ENCODE results near the gene C19orf53. TPM values are rescaled to one million over a fixed set of nuclear protein-coding genes. Genes with fewer than 3 reads are reported as not detected.

C19orf53 gene
- total and polyA plus RNA-seq, 2 experiments from 2014 or later = 104 to 401 TPM

- Mint-ChIP-seq H3K36me3 (ENCODE audit: low read depth) (peaks cover 40% of the 10 kb centered on the region), H3K4me3 (no peak overlapping the region), H3K9me3 (no peaks in the 10 kb centered on the region; the same call in 2 of the 3 replicates), H3K27ac (no peak overlapping the region), H3K27me3 (ENCODE audit: insufficient read depth, low read depth, poor library complexity) (peaks cover 14% of the 10 kb centered on the region), H3K4me1 (peaks cover 6% of the 10 kb centered on the region)
- H4K20me1 ChIP-seq (replicated peaks; ENCODE audit: insufficient read depth) = no peaks in the 10 kb centered on the region
- no peak overlapping the region for H3K4me2 ChIP-seq
- H3F3A ChIP-seq (replicated peaks; ENCODE audit: low read depth) = no peaks in the 10 kb centered on the region; the same call in 1 of the 2 replicates
- TF ChIP-seq CTCF (conservative IDR thresholded peaks at IDR 0.05; ENCODE audit: low read depth in 2 of 2) (peak in 1 of 2 experiments; percentile 16; a peak in 1 of 4 replicates), JUNB (IDR thresholded peaks at IDR 0.05; ENCODE audit: unreplicated experiment) (no peak)
- H2AFZ ChIP-seq = no peak overlapping the region
- H3K27me3 ChIP-seq (ENCODE audit: insufficient read depth) = no peaks in the 10 kb centered on the region
- peaks cover 10% of the 10 kb centered on the region; the same call in 1 of the 2 replicates for H3K36me3 ChIP-seq (ENCODE audit: insufficient read depth)
- no peaks in the 10 kb centered on the region for H3K9me2 ChIP-seq (ENCODE audit: insufficient read depth)
- ATAC-seq (no peak), DNase-seq (ENCODE audit: low spot score) (no peak)
- H3K4me3 ChIP-seq = no peak overlapping the region
- no peaks in the 10 kb centered on the region; the same call in 1 of the 2 replicates for H3K4me1 ChIP-seq (ENCODE audit: insufficient read depth)
- H3K27ac ChIP-seq (ENCODE audit: low read depth) = no peak overlapping the region
- no peaks in the 10 kb centered on the region for H3K79me2 ChIP-seq (replicated peaks; ENCODE audit: insufficient read depth)
Observed at GRCh38 chr19:13761423-13761822, 12.8 kb upstream of the C19orf53 start.

GRCh38 chr19:13762635-13763235 is 11.5 kb upstream of the C19orf53 start:
- Mint-ChIP-seq H3K27me3 (ENCODE audit: insufficient read depth, low read depth, poor library complexity) (peaks cover 14% of the 10 kb centered on the region), H3K4me3 (no peak overlapping the region), H3K9me3 (no peaks in the 10 kb centered on the region; the same call in 2 of the 3 replicates), H3K27ac (no peak overlapping the region), H3K4me1 (peaks cover 6% of the 10 kb centered on the region), H3K36me3 (ENCODE audit: low read depth) (peaks cover 31% of the 10 kb centered on the region)
- H3K27me3 ChIP-seq (ENCODE audit: insufficient read depth) = no peaks in the 10 kb centered on the region
- no peak for DNase-seq (ENCODE audit: low spot score)
- peaks cover 10% of the 10 kb centered on the region; the same call in 1 of the 2 replicates for H3K36me3 ChIP-seq (ENCODE audit: insufficient read depth)
- no peaks in the 10 kb centered on the region for H3K79me2 ChIP-seq (replicated peaks; ENCODE audit: insufficient read depth)
- no peak overlapping the region for H3K4me3 ChIP-seq
- no peak for ATAC-seq
- no peak overlapping the region for H2AFZ ChIP-seq
- H3F3A ChIP-seq (replicated peaks; ENCODE audit: low read depth) = no peaks in the 10 kb centered on the region; the same call in 1 of the 2 replicates
- TF ChIP-seq ZNF114 (CRISPR knock-in tag; IDR thresholded peaks at IDR 0.05) (no peak), ZNF331 (CRISPR knock-in tag; IDR thresholded peaks at IDR 0.05; ENCODE audit: low read depth) (no peak), EZH2 (IDR thresholded peaks at IDR 0.05; ENCODE audit: low read depth, unreplicated experiment) (no peak), EZH2phosphoT487 (IDR thresholded peaks at IDR 0.05; ENCODE audit: unreplicated experiment) (no peak)
- no peaks in the 10 kb centered on the region; the same call in 1 of the 2 replicates for H3K4me1 ChIP-seq (ENCODE audit: insufficient read depth)
- H3K27ac ChIP-seq (ENCODE audit: low read depth) = no peak overlapping the region
- no peak overlapping the region for H3K4me2 ChIP-seq
- no peaks in the 10 kb centered on the region for H4K20me1 ChIP-seq (replicated peaks; ENCODE audit: insufficient read depth)
- H3K9me2 ChIP-seq (ENCODE audit: insufficient read depth) = no peaks in the 10 kb centered on the region

GRCh38 chr19:13763265-13763664 is 11.0 kb upstream of the C19orf53 start:
- Histone ChIP-seq H3K27me3 (ENCODE audit: insufficient read depth) (no peaks in the 10 kb centered on the region), H3K4me1 (ENCODE audit: insufficient read depth) (no peaks in the 10 kb centered on the region; the same call in 1 of the 2 replicates), H3F3A (replicated peaks; ENCODE audit: low read depth) (no peaks in the 10 kb centered on the region; the same call in 1 of the 2 replicates), H3K79me2 (replicated peaks; ENCODE audit: insufficient read depth) (no peaks in the 10 kb centered on the region), H2AFZ (no peak overlapping the region), H4K20me1 (replicated peaks; ENCODE audit: insufficient read depth) (no peaks in the 10 kb centered on the region), H3K9me2 (ENCODE audit: insufficient read depth) (no peaks in the 10 kb centered on the region), H3K36me3 (ENCODE audit: insufficient read depth) (peaks cover 7% of the 10 kb centered on the region; the same call in 1 of the 2 replicates), H3K4me3 (no peak overlapping the region), H3K27ac (ENCODE audit: low read depth) (no peak overlapping the region), H3K4me2 (no peak overlapping the region)
- no peaks in the 10 kb centered on the region; the same call in 2 of the 3 replicates for H3K9me3 Mint-ChIP-seq
- H3K36me3 Mint-ChIP-seq (ENCODE audit: low read depth) = peaks cover 28% of the 10 kb centered on the region
- H3K4me1 Mint-ChIP-seq = peaks cover 6% of the 10 kb centered on the region
- H3K27ac Mint-ChIP-seq = no peak overlapping the region
- H3K4me3 Mint-ChIP-seq = peak overlapping the region; percentile 32; the same call in 2 of the 3 replicates
- ATAC-seq (no peak), DNase-seq (ENCODE audit: low spot score) (no peak)
- H3K27me3 Mint-ChIP-seq (ENCODE audit: insufficient read depth, low read depth, poor library complexity) = peaks cover 14% of the 10 kb centered on the region
- TF ChIP-seq EZH2phosphoT487 (IDR thresholded peaks at IDR 0.05; ENCODE audit: unreplicated experiment) (no peak), ZNF114 (CRISPR knock-in tag; IDR thresholded peaks at IDR 0.05) (no peak), CREB1 (CRISPR knock-in tag; IDR thresholded peaks at IDR 0.05; ENCODE audit: low read depth) (no peak), JUNB (IDR thresholded peaks at IDR 0.05; ENCODE audit: unreplicated experiment) (no peak), STAT1 (IDR thresholded peaks at IDR 0.05; ENCODE audit: unreplicated experiment) (no peak), POLR2AphosphoS5 (IDR thresholded peaks at IDR 0.05; ENCODE audit: low read depth) (no peak)

Measured in GM23338 (cell line).